OCI-LY3 (cell line): Measurements from ENCODE around the gene VAMP8.

ENCODE experiments used
- CTCF ChIP-seq: fragments of 200-600, 300-600 bp; sonication (generic); IDR thresholded peaks from 2 replicates; pipeline ENCODE4 v1.5.1; 2014; ENCODE audit warnings: antibody characterized with exemption, low read length, low read depth
- EZH2phosphoT487 ChIP-seq: fragments of 200-600 bp; shearing (Covaris generic); IDR thresholded peaks from 2 replicates; pipeline ENCODE4 v1.6.1; 2018; ENCODE audit warnings: antibody characterized with exemption, mixed run types, low read depth

- no peak for TF ChIP-seq CTCF
- no peak for TF ChIP-seq EZH2phosphoT487
Measured at GRCh38 chr2:85554980-85555612, 22.3 kb upstream of the VAMP8 start.
